Stimulated activated CD8-positive, alpha-beta memory T cell treated with anti-CD3 and anti-CD28 coated beads, Interleukin-12 subunit alpha, Interleukin-12 subunit beta, amount 100 ng/mL, for 24 hours (primary cell): Measurements from ENCODE around the gene CELSR2.

ENCODE experiments used
- DNase-seq: peaks from one replicate; pipeline ENCODE4 v3.0.0-alpha.2; 2020; ENCODE audit errors: extremely low read depth

The CELSR2 gene

DNA sequence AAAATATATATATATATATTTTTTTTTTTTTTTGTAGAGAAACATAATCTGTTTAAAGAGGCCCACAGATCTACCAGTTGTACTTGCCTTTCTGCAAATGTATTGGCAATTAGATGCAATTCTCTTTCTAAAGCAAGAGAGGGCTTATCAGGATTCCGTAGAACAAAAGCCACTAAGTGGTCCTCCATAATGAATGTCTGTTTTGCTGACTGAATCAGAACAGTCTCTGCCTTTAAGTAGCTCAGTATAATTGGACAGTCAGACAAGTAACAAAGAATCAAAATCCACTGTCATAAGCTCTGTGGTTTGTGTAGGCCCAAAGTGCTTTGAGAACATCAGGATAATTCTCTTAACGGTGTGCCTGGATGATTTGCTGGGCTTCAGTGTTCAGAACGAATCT, 18.3 kb upstream of the CELSR2 start:
- DNase-seq, result no peak

DNA sequence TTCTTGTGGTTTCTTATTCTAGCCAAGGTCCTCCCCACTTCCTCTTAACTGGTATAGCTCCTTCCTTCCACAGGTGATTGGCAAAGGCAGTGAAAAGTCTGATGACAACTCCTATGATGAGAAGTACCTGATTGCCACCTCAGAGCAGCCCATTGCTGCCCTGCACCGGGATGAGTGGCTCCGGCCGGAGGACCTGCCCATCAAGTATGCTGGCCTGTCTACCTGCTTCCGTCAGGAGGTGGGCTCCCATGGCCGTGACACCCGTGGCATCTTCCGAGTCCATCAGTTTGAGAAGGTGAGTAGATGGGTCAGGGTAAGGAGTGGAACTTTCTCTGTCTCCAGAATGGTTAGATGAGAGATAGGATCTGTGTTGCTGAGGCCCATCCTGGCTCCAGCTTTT, 14.2 kb upstream of the CELSR2 start:
- DNase-seq, result no peak

DNA sequence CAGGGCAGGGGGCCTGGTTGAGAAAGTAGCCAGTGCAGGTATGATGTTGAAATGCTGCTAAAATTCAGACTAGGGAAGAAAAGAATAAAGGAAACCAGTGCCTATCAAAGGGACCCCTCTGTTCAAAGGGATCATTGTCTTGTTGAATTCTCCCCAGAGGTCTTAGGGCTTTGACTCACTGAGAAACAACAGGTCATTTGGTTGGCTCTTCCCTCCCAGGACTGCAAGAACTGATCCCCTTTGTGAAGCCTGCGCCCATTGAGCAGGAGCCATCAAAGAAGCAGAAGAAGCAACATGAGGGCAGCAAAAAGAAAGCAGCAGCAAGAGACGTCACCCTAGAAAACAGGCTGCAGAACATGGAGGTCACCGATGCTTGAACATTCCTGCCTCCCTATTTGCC, 11.8 kb upstream of the CELSR2 start:
- DNase-seq, result no peak

DNA sequence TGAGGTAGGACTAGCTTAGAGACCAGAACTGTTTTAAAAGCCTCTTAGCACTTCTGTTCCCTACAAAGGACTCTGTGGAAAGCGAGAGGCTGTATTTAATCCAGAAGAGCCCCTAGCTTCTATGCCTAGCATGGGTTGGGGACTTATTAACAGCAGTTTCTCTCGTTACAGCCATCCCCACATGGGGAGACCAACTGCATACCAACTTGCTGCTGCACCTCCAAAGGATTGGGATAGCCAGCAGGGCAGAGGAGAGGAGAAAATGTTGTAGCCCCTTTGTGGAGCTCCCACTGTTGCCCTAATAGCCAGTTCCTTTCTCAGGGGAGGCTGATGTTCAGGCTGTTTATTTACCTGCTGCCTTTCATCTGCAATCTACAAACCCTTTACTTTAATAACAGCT, 11.0 kb upstream of the CELSR2 start:
- DNase-seq, result no peak

DNA sequence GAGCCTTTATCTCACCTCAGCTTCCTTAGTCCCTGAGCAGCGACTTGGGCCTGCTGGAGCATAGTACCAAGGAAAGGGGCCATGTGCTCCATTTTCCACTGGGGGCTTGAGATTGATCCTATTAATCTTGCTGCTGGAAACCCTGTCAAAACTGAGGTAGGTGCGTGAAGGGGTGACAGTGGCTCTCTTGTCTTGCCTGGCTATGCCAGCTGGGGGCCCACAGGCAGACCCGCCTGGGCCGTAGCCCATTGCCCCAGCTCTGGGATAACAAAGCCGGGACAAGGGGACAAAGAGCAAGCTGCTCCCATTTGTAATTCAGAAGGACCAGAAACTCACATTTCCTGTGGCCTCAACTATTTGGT, 10.3 kb upstream of the CELSR2 start:
- DNase-seq, result no peak

GRCh38 chr1:109239409-109240068, 9.8 kb upstream of the CELSR2 start:
- no peak for DNase-seq

DNA sequence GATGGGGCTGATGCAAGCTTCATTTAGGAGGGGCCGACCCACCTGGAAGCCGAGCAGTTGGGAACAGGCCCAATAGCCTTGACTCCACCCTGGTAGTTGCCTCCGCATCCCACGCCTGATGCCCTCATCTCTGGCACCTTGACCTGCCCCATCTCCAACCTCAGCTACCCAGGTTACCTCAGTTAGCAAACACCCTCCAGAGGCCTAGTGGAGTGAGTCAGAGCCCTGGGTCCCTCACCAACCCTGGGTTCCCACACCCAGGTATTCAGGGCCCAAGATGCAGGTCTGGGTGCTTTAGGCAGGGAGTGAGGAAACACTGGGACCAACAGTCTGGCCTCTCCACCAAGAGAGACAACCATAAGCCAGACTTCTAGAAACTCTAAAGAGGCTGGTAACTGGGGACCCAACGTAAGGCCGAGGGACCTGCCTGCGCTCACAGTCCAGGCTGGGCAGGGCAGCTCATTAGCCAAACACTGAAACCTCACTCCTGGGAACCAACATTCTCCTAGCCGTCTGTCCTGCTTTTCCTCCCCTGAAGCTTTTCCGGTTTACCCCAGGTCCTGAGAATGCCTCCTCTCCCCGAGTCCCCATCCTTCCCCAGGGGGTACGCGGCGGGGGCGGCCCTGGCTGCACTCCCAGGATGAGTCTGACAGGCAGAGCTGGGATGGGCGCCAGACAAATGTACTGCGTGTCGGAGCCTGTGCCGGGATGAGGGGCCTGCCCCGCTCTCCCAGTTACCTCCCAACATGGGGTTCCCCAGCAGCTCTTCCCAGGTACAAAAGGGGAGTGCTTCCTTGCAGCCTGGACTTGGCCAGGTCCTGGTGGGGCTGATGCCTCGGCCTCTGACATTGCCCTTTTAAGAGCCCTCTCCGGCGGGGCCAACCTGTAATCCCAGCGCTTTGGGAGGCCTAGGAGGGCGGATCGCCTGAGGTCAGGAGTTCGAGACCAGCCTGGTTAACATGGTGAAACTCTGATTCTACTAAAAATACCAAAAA, 8.9 kb upstream of the CELSR2 start:
- no peak for DNase-seq

- DNase-seq, result no peak
These were observed 8.0 kb upstream of the CELSR2 start for GRCh38 chr1:109241344-109241743.

DNA sequence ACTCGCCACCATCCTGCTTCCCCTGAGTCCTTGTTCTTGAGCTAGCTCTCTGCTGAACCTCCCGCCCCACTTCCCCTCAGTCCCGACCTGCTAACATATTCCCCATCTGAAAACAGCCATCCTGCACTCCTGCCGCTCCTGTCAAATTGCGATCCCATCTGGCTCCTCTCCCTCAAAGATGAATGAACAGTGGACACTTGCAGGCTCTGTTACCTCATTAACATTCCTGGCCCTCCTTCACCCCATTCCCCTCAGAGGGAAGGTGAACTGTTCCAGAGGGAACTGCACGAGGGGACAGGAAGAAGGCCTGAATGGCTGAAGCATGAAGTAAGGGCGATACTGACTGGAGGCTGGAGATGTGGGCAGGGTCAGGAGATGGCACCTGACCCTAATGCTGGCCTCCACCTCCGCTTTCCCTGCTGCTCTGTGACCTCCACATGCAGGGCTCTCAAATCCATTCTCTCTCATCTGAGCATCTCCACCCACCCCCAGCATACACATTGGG, 7.4 kb upstream of the CELSR2 start:
- DNase-seq, result no peak

DNA sequence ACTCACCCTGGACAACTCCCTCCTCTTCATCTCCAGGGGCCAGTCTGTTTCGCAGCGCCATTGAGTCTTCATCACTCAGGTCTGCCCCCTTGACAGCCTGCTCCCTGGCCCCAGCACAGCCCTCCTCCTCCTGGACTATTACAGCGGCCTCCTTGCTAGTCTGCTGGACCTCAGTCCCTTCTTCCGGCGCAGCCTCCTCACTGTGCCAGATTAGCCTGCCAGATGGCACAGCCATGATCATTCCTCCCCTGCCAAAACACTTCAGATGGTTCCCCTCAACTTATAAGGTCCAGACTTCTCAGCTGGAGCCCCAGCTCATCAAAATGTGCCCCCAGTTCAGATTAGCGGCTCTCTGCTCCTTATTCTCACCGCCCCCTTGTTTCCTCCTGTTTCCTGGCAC, 7.0 kb upstream of the CELSR2 start:
- no peak for DNase-seq

DNA sequence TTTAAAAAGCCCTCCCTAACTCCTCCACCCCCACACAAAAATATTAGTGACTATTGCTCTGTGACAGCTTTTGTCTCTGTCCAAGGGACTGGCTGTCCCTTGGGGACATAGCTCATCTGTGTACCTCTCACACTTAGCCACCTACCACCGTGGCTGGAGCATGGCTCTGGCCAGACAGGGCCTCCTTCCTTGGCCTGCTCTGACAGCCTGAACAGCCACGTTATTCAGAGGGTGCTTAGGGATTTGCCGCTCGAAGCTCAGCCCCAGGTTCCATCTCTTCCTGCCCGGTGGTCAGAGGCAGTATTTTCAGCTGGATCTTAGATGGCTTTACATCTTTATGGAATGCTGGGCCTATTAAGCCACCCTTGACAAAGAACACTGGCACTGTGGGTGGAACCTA, 6.1 kb upstream of the CELSR2 start:
- DNase-seq, result no peak

DNA sequence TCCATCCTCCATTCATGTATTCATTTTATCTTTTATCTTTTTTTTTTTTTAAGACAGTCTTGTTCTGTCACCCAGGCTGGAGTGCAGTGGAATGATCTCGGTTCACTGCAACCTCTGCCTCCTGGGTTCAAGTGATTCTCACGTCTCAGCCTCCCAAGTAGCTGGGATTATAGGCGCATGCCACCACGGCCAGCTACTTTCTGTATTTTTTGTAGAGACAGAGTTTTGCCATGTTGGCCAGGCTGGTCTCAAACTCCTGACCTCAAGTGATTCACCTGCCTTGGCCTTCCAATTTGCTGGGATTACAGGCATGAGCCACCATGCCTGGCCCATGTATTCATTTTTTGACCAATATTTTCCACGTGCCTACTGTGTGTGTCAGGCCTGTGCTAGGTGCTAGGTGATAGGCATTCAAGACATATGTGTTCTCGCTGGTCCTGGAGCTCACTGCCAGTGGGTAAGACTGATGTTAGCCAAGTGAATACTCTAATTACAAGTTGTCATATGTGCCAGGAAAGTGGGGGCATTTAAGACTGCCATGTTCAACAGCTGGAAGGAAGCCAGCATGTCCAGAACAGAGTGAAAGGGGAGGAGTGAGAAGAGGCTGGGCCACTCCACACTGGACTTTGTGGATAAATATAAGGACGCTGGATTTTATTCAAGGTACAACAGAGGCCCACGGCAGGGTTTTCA, 5.3 kb upstream of the CELSR2 start:
- no peak for DNase-seq

GRCh38 chr1:109246141-109246551, 3.2 kb upstream of the CELSR2 start:
- no peak for DNase-seq

DNA sequence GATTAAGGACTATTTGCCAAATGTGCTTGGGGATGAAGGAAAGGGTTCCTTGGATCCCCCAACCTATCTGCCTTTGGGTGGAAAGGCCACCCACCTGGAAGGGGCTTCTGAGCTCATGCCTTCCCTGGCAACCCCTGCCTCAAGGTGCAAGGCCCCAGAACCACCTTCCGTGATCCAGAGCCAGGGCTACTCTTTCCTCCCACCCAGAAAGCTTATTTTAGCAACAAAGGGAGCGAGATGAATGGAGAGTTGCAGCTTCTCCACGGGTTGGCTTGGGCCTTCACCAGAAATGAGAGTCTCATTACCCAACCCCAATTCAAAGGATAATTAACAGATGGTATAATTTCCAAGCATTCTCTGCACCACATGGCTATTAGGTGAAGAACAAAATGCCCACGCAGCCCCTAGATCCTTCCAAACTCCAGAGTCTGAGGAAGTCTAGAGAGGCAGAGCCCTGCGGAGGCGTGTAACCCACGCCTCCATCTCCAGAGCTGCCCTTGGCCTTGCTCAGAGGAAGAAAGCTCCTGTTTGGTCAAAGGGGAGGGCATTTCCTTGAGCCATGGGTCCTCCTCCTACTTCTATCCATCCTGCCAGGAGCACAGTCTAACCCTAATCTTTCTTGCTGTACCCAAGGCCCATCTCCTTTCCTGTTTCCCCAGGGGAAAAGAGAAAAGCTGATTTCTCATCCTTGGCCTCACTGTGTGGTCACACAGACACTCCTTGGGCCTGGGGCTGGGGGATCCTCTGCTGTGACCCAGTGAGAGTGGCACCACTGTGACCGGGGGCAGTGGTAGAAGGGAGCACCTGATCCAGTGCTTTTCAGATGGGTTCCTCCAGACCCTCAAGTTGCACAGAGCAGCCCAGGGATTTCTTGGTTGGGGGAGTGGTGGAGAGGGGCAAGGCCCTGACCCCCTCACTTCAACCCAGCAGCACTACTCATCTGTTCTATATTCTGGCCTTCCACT, 1.7 kb upstream of the CELSR2 start:
- no peak for DNase-seq

- no peak for DNase-seq
These were observed 919 bp upstream of the CELSR2 start for GRCh38 chr1:109248444-109248796.

DNA sequence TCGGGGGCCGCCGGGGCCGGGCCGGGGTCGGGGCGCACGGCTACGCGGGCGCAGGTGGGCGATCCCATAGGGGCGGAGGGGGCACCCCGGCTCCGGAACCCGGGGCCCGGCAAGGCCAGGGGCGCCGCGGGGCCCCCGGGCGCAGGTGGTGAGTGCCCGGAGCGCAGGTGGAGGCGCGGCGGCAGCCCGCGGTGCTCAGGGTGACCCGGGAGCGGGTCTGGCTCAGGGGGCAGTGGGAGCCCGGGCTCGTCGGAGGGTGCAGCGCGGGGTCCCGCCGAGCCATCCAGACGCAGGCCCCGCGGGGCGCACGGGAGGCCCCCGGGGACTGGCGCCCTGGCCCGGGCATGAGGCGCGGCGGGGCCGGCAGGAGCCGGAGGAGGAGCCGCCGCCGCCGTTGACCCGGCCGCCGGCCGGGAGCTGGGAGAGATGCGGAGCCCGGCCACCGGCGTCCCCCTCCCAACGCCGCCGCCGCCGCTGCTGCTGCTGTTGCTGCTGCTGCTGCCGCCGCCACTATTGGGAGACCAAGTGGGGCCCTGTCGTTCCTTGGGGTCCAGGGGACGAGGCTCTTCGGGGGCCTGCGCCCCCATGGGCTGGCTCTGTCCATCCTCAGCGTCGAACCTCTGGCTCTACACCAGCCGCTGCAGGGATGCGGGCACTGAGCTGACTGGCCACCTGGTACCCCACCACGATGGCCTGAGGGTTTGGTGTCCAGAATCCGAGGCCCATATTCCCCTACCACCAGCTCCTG, 489 bp downstream of the CELSR2 start:
- DNase-seq, result no peak

GRCh38 chr1:109250454-109251276, 1.3 kb downstream of the CELSR2 start:
- no peak for DNase-seq

GRCh38 chr1:109251277-109252166, 2.2 kb downstream of the CELSR2 start:
- no peak for DNase-seq
